NCI-H526 (cell line): ENCODE data around the gene ZCCHC14.
"Not testable (repeated sequence)": the region's sequence is repeated elsewhere in the genome, so short reads cannot be mapped to it uniquely, and the experiment has no call there.

Source experiments
- DNase-seq, 2 experiments: peaks; one replicate each; lab custom pipeline; 2025; lab: John Stamatoyannopoulos, UW

ZCCHC14 gene

DNA sequence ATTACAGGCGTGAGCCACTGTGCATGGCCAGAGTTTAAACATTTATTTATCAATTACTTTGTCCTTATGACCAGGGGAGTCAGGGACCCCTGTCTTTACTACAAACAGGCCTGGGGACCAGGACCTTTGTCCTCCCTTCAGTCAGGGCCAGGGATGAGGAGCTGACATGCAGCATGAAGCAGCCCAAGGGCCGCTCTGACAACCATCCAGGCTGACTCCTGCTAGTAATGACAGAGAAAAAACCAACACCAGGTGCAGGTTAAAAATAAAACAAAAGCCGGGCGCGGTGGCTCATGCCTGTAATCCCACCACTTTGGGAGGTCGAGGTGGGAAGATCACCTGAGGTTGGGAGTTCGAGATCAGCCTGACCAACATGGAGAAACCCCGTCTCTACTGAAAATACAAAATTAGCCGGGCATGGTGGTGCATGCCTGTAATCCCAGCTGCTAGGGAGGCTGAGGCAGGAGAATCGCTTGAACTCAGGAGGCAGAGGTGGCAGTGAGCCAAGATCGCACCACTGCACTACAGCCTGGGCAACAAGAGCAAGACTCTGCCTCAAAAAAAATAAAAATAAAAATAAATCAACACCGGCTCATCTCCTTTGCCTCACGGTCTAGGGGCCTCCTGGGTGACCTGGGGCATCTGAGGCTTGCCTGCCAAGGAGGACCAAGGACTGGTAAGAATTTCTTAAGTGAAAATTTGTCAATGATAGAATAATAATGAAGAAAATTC is 129.8 kb downstream of the ZCCHC14 start:
- DNase-seq = not testable (repeated sequence)

GRCh38 chr16:87361916-87362619 is 130.8 kb downstream of the ZCCHC14 start:
- no peak for DNase-seq

DNA sequence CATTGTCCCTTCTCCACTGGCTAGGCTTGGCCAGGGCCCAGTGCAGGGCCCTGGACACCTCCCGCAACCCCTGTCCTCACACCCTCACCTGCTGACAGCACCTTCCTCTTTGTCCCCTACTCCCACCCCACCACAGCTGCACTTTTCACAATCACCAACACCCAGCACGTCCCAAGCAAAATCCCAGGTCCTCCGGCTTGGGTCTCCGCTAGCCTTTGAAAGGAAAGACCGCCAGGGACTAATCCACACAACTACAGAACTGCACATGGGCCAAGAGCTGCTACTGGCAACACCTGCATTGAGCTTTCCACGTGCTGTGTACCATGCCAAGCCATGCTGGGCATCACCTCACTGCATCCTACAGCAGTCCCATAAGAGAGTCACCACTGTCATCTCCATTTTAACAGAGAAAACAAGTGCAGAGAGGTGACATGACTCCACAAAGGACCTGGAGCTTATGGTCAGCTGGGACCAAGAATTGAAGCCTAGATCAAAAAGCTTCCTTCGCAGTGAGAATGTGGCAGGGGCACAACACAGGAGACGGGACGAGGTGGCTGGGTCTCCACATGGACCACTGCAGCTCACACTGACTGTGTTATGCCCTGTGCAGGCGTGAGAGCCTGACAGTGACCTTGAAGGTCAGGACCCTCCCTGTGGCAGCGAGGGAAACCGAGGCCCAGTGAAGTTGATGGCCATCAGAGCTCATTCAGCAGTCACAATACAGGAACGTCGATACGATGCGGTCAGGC is 131.8 kb downstream of the ZCCHC14 start:
- DNase-seq = no peak

GRCh38 chr16:87359121-87359520 is 133.7 kb downstream of the ZCCHC14 start:
- no peak for DNase-seq

DNA sequence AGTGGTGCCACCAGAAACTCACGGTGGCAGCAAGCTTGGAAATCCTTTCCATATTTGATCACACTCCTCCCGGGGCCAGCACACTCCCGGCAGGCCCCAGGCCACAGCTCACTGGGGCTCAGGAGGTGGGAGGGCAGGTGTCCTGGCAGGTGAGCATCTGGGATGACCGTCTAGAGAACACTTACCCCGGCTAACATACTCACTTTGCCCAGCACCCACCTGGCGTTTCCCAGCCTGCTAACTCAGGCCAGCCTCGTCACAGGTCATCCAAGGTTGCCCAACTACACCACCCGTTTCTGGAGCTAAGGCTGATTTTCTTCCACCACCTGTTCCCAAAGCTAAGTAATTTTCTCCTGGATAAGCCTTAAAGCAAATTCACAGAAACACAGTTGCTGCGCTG is 134.1 kb downstream of the ZCCHC14 start:
- no peak for DNase-seq

DNA sequence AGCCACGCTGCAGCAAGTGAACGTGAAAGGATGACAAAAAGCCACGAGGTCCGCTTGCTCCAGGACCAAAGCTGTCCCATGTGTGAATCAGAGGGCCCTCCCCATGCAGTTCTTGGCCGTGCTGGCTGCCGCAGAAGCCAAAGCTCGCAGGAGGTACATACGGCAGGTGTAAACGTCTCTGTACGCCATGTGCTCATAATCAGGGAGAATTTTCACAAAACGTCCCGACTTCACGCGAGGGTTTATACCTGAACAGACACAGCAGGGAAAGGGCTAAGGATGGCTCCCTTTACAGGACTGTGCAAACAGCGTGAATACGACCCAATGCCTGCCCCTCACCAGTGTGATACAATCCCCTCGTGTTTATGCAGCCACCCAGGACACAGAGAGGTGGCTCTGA is 134.6 kb downstream of the ZCCHC14 start:
- no peak for DNase-seq

DNA sequence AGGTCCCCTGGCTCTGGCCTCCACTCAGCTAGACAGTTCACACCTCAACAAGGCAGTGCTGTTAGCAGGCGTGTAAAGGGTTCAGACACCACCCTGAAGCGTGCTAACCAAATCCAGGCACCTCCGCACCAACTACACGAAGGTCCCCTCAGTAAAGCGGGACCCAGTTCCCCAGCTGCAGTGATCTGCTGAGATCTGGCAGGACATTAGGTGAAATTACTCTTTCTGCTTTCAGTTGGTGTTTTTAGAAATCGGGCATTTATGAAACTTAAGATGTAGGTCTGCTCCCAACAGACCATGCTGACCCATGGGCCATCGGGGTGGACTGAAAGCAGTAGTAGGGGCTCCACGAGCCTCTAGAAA is 136.4 kb downstream of the ZCCHC14 start:
- DNase-seq = no peak
